ENCODE measurements around the gene CRB3.
"Not testable (repeated sequence)": the region's sequence is repeated elsewhere in the genome, so short reads cannot be mapped to it uniquely, and the experiment has no call there.

Gene CRB3

DNA sequence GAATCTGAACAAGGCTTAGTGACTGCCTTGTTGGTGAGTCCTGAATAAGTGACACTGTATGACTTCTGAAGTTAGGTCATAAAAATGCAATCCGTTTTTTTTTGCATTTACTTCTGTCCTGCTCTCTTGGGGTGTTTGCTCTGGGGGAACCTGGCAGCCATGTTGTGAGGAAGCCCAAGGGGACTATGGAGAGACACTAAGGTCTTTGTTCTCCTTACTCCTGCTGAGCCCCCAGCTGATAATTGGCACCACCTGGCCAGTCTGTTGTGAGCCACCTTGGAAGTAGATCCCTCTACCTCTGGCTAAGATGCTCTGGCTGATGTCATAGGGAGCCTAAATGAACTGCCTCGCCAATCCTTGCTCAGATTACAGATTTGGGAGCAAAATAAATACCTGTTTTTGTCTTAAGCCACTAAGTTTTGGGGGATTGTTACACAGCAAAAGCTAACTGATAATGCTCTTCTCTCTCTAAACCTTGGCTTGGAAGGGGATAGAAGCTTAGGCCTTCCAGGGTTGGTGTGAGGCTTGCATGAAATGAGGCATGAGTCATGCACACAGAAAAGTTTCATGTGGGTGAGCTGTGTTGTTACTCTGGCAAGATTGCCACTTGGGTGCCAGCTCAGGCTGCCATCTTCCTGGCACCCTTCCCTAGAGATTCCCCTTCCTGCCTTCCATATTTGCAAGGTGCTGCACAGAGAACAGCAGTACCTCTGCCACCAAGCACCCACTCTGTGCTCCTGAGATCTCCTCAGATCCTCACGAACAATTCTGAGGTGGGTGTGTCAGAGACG lies 27.9 kb downstream of the CRB3 start:
- DNase-seq (ENCODE audit: low read depth in 2 of 2): no peak

DNA sequence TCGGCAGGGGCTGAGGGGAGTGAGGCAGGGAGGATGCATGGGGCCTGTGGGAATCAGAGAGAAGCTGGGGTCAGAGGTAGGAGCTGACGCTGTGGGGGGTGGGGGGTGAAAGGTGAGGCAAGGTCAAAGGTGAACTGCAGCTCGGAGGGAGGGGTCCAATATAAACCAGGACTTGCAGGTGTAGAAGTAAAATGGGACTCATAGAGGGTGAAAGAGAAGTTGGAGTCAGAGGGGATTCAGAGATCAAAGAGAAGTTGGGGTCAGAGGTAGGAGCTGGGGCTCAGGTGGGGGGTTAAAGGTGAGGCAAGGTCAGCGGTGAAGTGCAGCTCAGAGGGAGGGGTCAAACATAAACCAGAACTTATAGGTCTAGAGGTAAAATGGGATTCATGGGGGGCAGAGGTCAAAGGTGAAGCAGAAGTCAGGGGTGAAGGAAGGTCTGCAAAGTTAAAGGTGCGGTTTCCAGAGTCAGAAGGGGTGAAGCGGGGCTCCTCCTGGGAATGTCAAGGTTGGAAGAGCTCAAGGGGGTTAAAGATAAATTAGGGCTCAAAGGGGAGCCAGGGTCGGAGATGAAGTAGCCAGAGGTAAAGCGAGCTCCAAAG lies 30.5 kb downstream of the CRB3 start:
- DNase-seq (ENCODE audit: low read depth in 2 of 2): no peak

DNA sequence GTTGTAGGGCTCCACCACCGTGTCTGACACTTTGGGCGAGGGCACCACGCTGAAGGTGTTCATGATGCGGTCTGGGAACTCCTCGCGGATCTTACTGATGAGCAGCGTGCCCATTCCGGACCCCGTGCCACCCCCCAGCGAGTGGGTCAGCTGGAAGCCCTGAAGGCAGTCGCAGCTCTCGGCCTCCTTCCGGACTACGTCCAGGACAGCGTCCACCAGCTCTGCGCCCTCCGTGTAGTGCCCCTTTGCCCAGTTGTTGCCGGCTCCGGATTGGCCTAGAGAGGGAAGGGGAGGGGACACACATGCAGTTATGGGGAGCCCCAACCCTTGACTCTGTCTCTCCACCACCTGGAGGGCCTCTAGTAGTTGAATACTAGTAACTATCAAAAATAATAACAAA lies 31.9 kb downstream of the CRB3 start:
- DNase-seq (ENCODE audit: low read depth in 2 of 2): no peak

DNA sequence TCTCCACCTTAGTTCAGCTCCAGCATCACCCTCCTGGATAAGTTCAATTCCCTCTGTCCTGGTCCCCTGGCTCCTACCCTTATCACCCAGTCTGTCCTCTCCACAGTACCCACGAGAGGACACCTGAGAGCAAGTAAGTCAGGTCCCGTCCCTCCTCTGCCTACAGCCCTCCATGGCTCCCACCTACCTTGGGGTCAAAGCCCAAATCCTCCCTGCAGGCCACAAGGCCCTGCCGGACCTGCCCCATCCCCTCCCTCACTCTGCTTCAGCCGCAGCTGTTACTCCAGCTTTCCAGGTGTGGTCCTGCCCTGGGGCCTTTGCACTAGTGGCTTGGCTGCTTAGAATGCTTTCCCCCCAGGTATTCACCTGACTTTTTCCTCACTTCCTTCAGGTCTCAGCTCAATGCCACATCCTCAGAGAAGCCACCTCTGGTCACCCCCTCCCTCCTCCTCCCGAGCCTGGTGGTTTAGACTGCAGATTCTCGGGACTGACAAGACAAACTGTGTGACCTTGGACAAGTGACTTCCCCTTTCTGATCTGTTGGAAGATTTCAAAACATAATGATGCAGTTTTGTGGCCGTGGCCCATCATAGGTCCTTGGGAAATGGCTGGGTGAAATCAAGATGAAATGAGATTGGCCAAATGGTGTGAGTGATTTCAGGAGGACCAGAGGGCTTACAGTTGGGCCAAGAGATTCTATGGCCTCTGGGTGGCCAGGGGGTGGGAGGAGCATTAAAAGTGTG lies 34.4 kb downstream of the CRB3 start:
- DNase-seq (ENCODE audit: low read depth in 2 of 2): no peak

DNA sequence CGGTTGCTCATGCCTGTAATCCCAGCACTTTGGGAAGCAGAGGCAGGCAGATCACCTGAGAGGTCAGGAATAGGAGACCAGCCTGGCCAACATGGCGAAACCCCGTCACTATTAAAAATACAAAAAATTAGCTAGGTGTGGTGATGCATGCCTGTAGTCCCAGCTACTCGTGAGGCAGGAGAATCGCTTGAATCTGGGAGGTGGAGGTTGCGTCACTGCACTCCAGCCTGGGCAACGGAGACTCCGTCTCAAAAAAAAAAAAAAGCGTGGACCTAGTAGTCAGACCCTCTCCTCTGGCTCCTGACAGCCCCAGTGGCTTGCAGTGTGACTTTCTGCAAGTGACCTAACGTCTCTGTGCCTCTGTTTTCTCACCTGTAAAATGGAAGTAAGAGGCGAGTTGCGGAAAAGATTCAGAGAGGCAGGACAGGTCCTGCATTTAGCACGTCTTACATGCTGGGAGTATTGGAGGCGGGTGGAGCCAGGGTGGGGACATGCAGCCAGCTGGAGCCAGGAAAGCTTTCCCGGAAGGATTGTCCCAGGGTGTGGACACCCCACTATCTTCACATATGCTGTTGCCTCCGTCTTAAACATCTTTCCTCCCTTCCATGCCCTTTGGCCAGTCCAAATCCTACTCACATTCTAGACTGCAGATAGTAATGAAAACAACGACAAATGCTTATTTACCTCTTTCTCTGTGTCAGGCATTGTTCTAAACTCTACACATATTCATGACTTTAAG lies 35.1 kb downstream of the CRB3 start:
- no peak for DNase-seq (ENCODE audit: low read depth in 2 of 2)

DNA sequence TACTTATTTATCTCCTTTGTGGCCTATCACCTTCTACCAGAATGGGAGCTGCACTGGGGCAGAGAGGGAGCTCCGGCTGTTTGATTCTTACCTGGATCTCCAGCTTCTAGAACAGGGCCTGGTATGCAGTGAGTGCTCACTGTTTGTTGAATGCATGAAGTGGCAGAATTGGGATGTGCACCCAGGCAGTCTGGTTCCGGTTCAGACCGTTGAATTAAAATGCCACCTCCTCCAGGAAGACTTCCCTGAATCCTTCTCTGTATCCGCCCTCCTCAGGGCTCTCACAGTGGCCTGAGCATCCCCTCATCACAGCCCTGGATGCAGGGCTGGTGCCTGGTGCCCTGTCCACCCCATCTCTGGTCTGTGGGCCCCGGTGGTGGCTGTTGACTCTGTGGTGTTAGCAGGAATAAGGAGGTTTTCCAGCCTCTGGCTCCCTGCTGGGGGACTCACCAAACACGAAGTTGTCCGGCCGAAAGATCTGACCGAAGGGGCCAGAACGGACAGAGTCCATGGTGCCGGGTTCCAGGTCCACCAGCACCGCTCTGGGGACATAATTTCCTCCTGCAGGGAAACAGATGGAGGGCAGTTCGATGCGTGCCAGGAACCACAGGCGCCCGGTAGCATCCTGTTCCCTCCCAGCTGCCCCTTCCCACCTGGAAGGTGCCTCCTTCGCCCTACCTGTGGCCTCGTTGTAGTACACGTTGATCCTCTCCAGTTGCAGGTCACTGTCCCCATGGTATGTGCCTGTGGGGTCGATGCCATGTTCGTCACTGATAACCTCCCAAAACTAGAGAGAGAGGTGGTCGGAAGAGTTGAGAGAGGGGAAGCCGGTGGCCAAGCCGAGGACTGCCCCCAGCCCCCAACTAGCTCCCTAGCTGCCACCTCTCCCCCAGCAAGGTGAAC lies 37.0 kb downstream of the CRB3 start:
- no peak for DNase-seq (ENCODE audit: low read depth in 2 of 2)

GRCh38 chr19:6501740-6502648 lies 37.9 kb downstream of the CRB3 start, which contains the start of gene TUBB4A:
TSS of gene TUBB4A (minus strand) at chr19:6502309. CDS start at chr19:6502212, 97 bp downstream.
- peak in 1 of 2 donors; percentile 53 for DNase-seq (ENCODE audit: low read depth in 2 of 2)

DNA sequence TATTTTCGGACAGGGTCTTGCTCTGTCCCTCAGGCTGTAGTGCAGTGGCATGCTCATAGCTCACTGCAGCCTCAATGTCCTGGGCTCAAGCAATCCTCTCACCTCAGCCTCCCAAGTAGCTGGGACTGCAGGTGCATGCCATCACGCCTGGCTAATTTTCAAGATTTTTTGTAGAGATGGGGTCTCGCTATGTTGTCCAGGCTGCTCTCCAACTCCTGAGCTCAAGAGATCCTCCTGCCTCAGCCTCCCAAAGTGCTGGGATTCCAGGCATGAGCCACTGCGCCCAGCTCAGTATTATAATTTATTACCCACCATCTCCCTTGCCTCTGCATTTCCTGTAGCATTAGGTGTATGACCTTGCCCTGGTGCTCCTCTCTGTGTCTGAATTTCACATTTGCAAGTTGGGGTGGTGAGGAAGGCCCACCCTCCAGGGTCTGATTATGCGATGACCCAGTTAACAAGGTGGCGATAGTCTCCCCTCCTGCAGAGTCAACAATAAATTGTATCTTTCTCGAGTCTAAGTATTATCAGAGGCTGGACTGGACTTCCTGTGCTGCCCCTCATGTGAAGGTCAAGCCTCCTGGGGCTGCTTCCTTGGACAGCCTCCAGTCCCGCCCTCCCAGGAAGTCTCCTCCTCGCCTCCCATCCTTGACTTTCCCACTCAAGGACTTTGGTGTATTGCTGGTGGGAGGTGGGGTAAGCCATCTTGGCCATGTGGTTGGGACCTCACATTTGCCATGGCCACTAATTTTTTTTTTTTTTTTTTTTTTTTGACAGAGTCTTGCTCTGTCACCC lies 39.5 kb downstream of the CRB3 start:
- DNase-seq (ENCODE audit: low read depth in 2 of 2): no peak

- not testable (repeated sequence) for DNase-seq (ENCODE audit: low read depth in 2 of 2)
Observed at GRCh38 chr19:6508028-6508771, 44.1 kb downstream of the CRB3 start.

- DNase-seq (ENCODE audit: low read depth in 2 of 2): no peak
Observed at GRCh38 chr19:6509118-6509971, 45.3 kb downstream of the CRB3 start.

DNA sequence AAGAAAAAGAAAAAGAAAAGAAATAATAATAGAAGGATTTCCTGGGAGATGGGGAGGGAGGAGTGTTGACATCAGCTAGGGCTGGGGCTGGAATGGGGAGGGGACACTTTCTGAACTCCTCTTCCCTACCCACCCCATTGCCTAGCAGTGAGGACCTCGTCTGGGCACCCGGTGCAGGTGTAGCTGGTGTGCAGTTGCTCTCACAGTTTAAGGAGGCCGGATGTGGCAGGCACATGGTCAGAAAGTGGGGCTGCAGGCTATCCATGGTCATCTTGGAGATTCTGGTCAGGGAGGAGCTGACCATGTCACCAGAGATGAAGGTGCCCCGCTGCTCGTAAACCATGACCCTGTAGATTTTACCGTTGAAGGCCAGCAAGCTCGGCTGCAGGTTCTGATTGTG lies 46.5 kb downstream of the CRB3 start:
- DNase-seq (ENCODE audit: low read depth in 2 of 2): no peak

GRCh38 chr19:6514089-6514488 lies 50.0 kb downstream of the CRB3 start:
- DNase-seq (ENCODE audit: low read depth in 2 of 2): no peak

- no peak for DNase-seq (ENCODE audit: low read depth in 2 of 2)
Observed at GRCh38 chr19:6514926-6515544, 51.0 kb downstream of the CRB3 start.

GRCh38 chr19:6516018-6516658 lies 52.1 kb downstream of the CRB3 start:
- peak in 1 of 2 donors; percentile 56 for DNase-seq (ENCODE audit: low read depth in 2 of 2)

All from stimulated activated CD4-positive, alpha-beta T cell treated with anti-CD3 and anti-CD28 coated beads, Interleukin-1b, Interleukin-23, amount 100 ng/mL, for 4 hours (primary cell).